Neural progenitor cell (in vitro differentiated cells): Measurements from ENCODE around the gene FRMD8. TPM values are rescaled to one million over a fixed set of nuclear protein-coding genes. Genes with fewer than 3 reads are reported as not detected.
A peak's percentile ranks its signal among the peaks of the same experiment; 100 is the strongest.

Experiments used
- DNase-seq: peaks from one replicate; pipeline ENCODE4 v3.0.0-alpha.2; 2016; ENCODE audit warnings: low spot score
- H2AFZ ChIP-seq: fragments of 200-600 bp; sonication (generic); replicated peaks from 2 replicates; pipeline ENCODE4 v1.6.1; 2016; ENCODE audit warnings: antibody characterized with exemption
- H3F3A ChIP-seq: fragments of 200-600 bp; sonication (generic); 2 replicates; pipeline ENCODE4 v1.6.1; 2016; ENCODE audit warnings: antibody characterized with exemption, low read depth
- H3K27ac ChIP-seq: fragments of 200-600 bp; sonication (generic); 2 replicates; pipeline ENCODE4 v1.5.1; 2016; ENCODE audit warnings: mild to moderate bottlenecking
- H3K27me3 ChIP-seq: fragments of 200-600 bp; sonication (generic); 2 replicates; pipeline ENCODE4 v1.6.1; 2016; ENCODE audit warnings: mild to moderate bottlenecking, moderate library complexity
- H3K36me3 ChIP-seq: fragments of 200-600 bp; sonication (generic); 2 replicates; pipeline ENCODE4 v1.5.1; 2016
- H3K4me1 ChIP-seq: fragments of 200-600 bp; sonication (generic); 2 replicates; pipeline ENCODE4 v1.6.1; 2016; ENCODE audit warnings: mixed run types
- H3K4me2 ChIP-seq: fragments of 200-600 bp; sonication (generic); 2 replicates; pipeline ENCODE4 v1.6.1; 2016
- H3K4me3 ChIP-seq: fragments of 200-600 bp; sonication (generic); 2 replicates; pipeline ENCODE4 v1.5.1; 2016
- H3K79me2 ChIP-seq: fragments of 200-600 bp; sonication (generic); 2 replicates; pipeline ENCODE4 v1.6.1; 2016; ENCODE audit warnings: low read depth
- H3K9ac ChIP-seq: fragments of 200-600 bp; sonication (generic); 2 replicates; pipeline ENCODE4 v1.6.1; 2016
- H3K9me3 ChIP-seq: fragments of 200-600 bp; sonication (generic); 2 replicates; pipeline ENCODE4 v1.5.1; 2016; ENCODE audit warnings: low read depth
- H4K20me1 ChIP-seq: fragments of 200-600 bp; sonication (generic); 2 replicates; pipeline ENCODE4 v1.6.1; 2016; ENCODE audit warnings: low read depth
- H3K27ac Mint-ChIP-seq: 3 replicates; pipeline ENCODE4 v1.8.0; 2021; ENCODE audit warnings: mixed read lengths
- H3K27me3 Mint-ChIP-seq: 2 replicates; pipeline ENCODE4 v1.8.0; 2022; ENCODE audit warnings: low read depth, mild to moderate bottlenecking, inconsistent platforms, moderate library complexity, mixed read lengths; ENCODE audit not compliant: insufficient read depth
- H3K36me3 Mint-ChIP-seq: 3 replicates; pipeline ENCODE4 v1.8.0; 2021; ENCODE audit warnings: mixed read lengths
- H3K4me1 Mint-ChIP-seq: 3 replicates; pipeline ENCODE4 v1.8.0; 2021; ENCODE audit warnings: mixed read lengths
- H3K4me3 Mint-ChIP-seq: 3 replicates; pipeline ENCODE4 v1.8.0; 2021; ENCODE audit warnings: mild to moderate bottlenecking, moderate library complexity, mixed read lengths
- H3K9me3 Mint-ChIP-seq: 3 replicates; pipeline ENCODE4 v1.8.0; 2020; ENCODE audit warnings: mixed read lengths
- CTCF ChIP-seq: fragments of 200-600 bp; sonication (generic); IDR thresholded peaks from 2 replicates; pipeline ENCODE4 v1.5.1; 2017; ENCODE audit warnings: antibody characterized with exemption, mild to moderate bottlenecking
- EZH2 ChIP-seq: fragments of 200-600 bp; sonication (generic); IDR thresholded peaks from 2 replicates; pipeline ENCODE4 v1.6.1; 2017; ENCODE audit warnings: antibody characterized with exemption, mild to moderate bottlenecking, moderate library complexity
- EZH2phosphoT487 ChIP-seq: fragments of 200-600 bp; sonication (generic); IDR thresholded peaks from 2 replicates; pipeline ENCODE4 v1.6.1; 2017; ENCODE audit warnings: antibody characterized with exemption
- total RNA-seq: library from RNA; depleted of rRNA; stranded (reverse); fragments of >200 nt; gene quantifications from 2 replicates; pipeline ENCODE4 v1.2.3, GENCODE V29; 2015; ENCODE audit warnings: low replicate concordance

FRMD8 gene
- total RNA-seq, 1 donor from 2014 or later, result 5.8 TPM

DNA sequence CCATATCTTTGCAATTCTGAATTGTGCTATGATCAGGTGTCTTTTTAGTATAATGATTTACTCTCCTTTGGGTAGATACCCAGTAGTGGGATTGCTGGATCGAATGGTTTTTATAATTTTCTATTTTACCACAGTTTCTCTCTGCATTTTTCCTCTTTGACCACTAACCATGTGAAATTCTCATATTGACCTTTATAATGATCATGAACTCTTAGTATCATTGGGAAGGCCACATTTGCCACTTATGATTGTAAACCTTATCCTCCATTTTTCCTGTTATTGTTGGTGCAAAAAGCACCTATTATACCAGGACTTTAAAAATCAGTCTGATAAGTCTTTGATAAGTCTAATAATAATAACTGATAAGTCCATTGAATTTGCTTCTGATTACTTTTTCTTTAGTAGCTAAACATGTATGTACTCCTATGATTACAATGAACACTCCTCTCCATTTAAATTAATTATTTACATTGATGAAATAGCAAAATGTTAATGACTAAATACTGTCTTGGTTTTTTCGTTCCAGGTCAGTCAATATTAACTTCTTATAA, 45.7 kb downstream of the FRMD8 start:
- no peak overlapping the region for H3K4me3 ChIP-seq
- no peak overlapping the region for H3K9ac ChIP-seq
- peaks cover 29% of the 10 kb centered on the region for H3K4me1 Mint-ChIP-seq

GRCh38 chr11:65432686-65433582, 46.5 kb downstream of the FRMD8 start:
- Mint-ChIP-seq H3K4me1 (peaks cover 23% of the 10 kb centered on the region), H3K4me3 (no peak overlapping the region), H3K27ac (no peak overlapping the region), H3K9me3 (no peaks in the 10 kb centered on the region), H3K36me3 (peaks cover 3% of the 10 kb centered on the region), H3K27me3 (peaks cover 2% of the 10 kb centered on the region)
- H3K4me1 ChIP-seq, result peaks cover 5% of the 10 kb centered on the region
- H4K20me1 ChIP-seq, result no peaks in the 10 kb centered on the region
- H3K9me3 ChIP-seq, result no peaks in the 10 kb centered on the region
- no peak overlapping the region for H3K9ac ChIP-seq
- no peak for DNase-seq
- H3K36me3 ChIP-seq, result no peaks in the 10 kb centered on the region
- peak; percentile 51 for TF ChIP-seq CTCF
- no peak for TF ChIP-seq EZH2phosphoT487
- TF ChIP-seq EZH2, result no peak
- no peak overlapping the region for H3K27ac ChIP-seq
- H2AFZ ChIP-seq, result no peak overlapping the region
- no peaks in the 10 kb centered on the region for H3K27me3 ChIP-seq
- peaks cover 3% of the 10 kb centered on the region for H3F3A ChIP-seq
- H3K4me3 ChIP-seq, result no peak overlapping the region
- no peaks in the 10 kb centered on the region for H3K79me2 ChIP-seq
- H3K4me2 ChIP-seq, result no peak overlapping the region

More for the DNA sequence above, 45.7 kb downstream of the FRMD8 start:
- H3K4me1 ChIP-seq, result peaks cover 5% of the 10 kb centered on the region
- no peaks in the 10 kb centered on the region for H3K9me3 Mint-ChIP-seq
- H3K9me3 ChIP-seq, result no peaks in the 10 kb centered on the region
- no peaks in the 10 kb centered on the region for H3K79me2 ChIP-seq
- H3K36me3 Mint-ChIP-seq, result peaks cover 3% of the 10 kb centered on the region
- no peak overlapping the region for H3K4me2 ChIP-seq
- no peak overlapping the region for H3K4me3 Mint-ChIP-seq
- no peaks in the 10 kb centered on the region for H4K20me1 ChIP-seq
- no peak overlapping the region for H3K27ac ChIP-seq
- H3K27me3 Mint-ChIP-seq, result peaks cover 6% of the 10 kb centered on the region
- peaks cover 3% of the 10 kb centered on the region for H3F3A ChIP-seq
- H3K36me3 ChIP-seq, result no peaks in the 10 kb centered on the region
- no peaks in the 10 kb centered on the region for H3K27me3 ChIP-seq
- H2AFZ ChIP-seq, result no peak overlapping the region
- DNase-seq, result no peak
- TF ChIP-seq CTCF (no peak), EZH2 (no peak), EZH2phosphoT487 (no peak)
- no peak overlapping the region for H3K27ac Mint-ChIP-seq

- Histone ChIP-seq H3K4me2 (no peak overlapping the region), H3F3A (peaks cover 3% of the 10 kb centered on the region), H3K79me2 (no peaks in the 10 kb centered on the region), H4K20me1 (no peaks in the 10 kb centered on the region), H3K9me3 (no peaks in the 10 kb centered on the region), H3K4me1 (peaks cover 4% of the 10 kb centered on the region), H3K4me3 (no peak overlapping the region), H3K27me3 (no peaks in the 10 kb centered on the region), H2AFZ (no peak overlapping the region), H3K9ac (no peak overlapping the region), H3K27ac (no peak overlapping the region), H3K36me3 (no peaks in the 10 kb centered on the region)
- peaks cover 3% of the 10 kb centered on the region for H3K36me3 Mint-ChIP-seq
- no peak overlapping the region for H3K4me3 Mint-ChIP-seq
- H3K27ac Mint-ChIP-seq, result no peak overlapping the region
- TF ChIP-seq EZH2, result no peak
- no peak for TF ChIP-seq EZH2phosphoT487
- TF ChIP-seq CTCF, result no peak
- DNase-seq, result no peak
- no peaks in the 10 kb centered on the region for H3K9me3 Mint-ChIP-seq
- peaks cover 17% of the 10 kb centered on the region for H3K4me1 Mint-ChIP-seq
- H3K27me3 Mint-ChIP-seq, result peaks cover 2% of the 10 kb centered on the region
Measured at GRCh38 chr11:65433657-65434056, 47.2 kb downstream of the FRMD8 start.
